Choroid plexus epithelial cell (primary cell): ENCODE data around the gene FTCD.

Experiments used
- DNase-seq: peaks from one replicate; pipeline ENCODE4 v3.0.0-alpha.2; 2010; ENCODE audit warnings: low read depth
- H3K4me3 ChIP-seq: 2 replicates; pipeline ENCODE4 v1.5.1; 2011; ENCODE audit warnings: low read depth, mild to moderate bottlenecking, control low read depth, low read length, moderate library complexity
- CTCF ChIP-seq: conservative IDR thresholded peaks from 2 replicates; pipeline ENCODE4 v1.5.1; 2011; ENCODE audit warnings: low read depth, mild to moderate bottlenecking, control low read depth, inconsistent platforms, low read length, moderate library complexity

Gene FTCD

GRCh38 chr21:46129846-46130651 is 25.3 kb downstream of the FTCD start:
- no peak overlapping the region for H3K4me3 ChIP-seq
- no peak for TF ChIP-seq CTCF

GRCh38 chr21:46128933-46129571 is 26.3 kb downstream of the FTCD start:
- no peak for DNase-seq
- no peak for TF ChIP-seq CTCF

More at GRCh38 chr21:46129846-46130651, 25.3 kb downstream of the FTCD start:
- DNase-seq = no peak

GRCh38 chr21:46128106-46128932 is 27.1 kb downstream of the FTCD start:
- no peak for TF ChIP-seq CTCF
- no peak for DNase-seq
- no peak overlapping the region for H3K4me3 ChIP-seq

More at GRCh38 chr21:46128933-46129571, 26.3 kb downstream of the FTCD start:
- no peak overlapping the region for H3K4me3 ChIP-seq

- no peak for TF ChIP-seq CTCF
- H3K4me3 ChIP-seq = no peak overlapping the region
- DNase-seq = no peak
Measured at GRCh38 chr21:46127239-46128105, 27.9 kb downstream of the FTCD start.

GRCh38 chr21:46126309-46127238 is 28.8 kb downstream of the FTCD start:
- DNase-seq = no peak
- no peak for TF ChIP-seq CTCF
- H3K4me3 ChIP-seq = no peak overlapping the region
